Fibroblast of the aortic adventitia (primary cell): ENCODE measurements around the gene CASQ2. TPM values are rescaled to one million over a fixed set of nuclear protein-coding genes. Genes with fewer than 3 reads are reported as not detected.
A peak's percentile ranks its signal among the peaks of the same experiment; 100 is the strongest.

ENCODE experiments used
- DNase-seq: peaks from one replicate; pipeline ENCODE4 v3.0.0-alpha.2; 2010; ENCODE audit warnings: low read depth
- H3K4me3 ChIP-seq: 2 replicates; pipeline ENCODE4 v1.5.1; 2011; ENCODE audit warnings: low read depth, mild to moderate bottlenecking, control low read depth, low read length, moderate library complexity
- CTCF ChIP-seq: IDR thresholded peaks from 2 replicates; pipeline ENCODE4 v1.5.1; 2011; ENCODE audit warnings: mild to moderate bottlenecking, low read length, control low read depth, inconsistent platforms; ENCODE audit not compliant: insufficient read depth
- total RNA-seq: library from RNA; depleted of rRNA; stranded (reverse); fragments of >200 nt; gene quantifications from 2 replicates; pipeline ENCODE4 v1.2.3, GENCODE V29; 2012; ENCODE audit warnings: low replicate concordance

CASQ2 gene
- total RNA-seq, 1 donor: not detected

- peak; percentile 57 for DNase-seq
- TF ChIP-seq CTCF: no peak
Observed at GRCh38 chr1:115654663-115655305, 113.7 kb downstream of the CASQ2 start.

GRCh38 chr1:115654125-115654524 is 114.4 kb downstream of the CASQ2 start:
- TF ChIP-seq CTCF: no peak
- no peak overlapping the region for H3K4me3 ChIP-seq
- no peak for DNase-seq

More at GRCh38 chr1:115654663-115655305, 113.7 kb downstream of the CASQ2 start:
- H3K4me3 ChIP-seq: no peak overlapping the region

- no peak overlapping the region for H3K4me3 ChIP-seq
- DNase-seq: no peak
- TF ChIP-seq CTCF: no peak
Observed at GRCh38 chr1:115652236-115652788, 116.2 kb downstream of the CASQ2 start.

- TF ChIP-seq CTCF: no peak
- no peak overlapping the region for H3K4me3 ChIP-seq
- no peak for DNase-seq
Observed at GRCh38 chr1:115651391-115651790, 117.1 kb downstream of the CASQ2 start.

- H3K4me3 ChIP-seq: no peak overlapping the region
- TF ChIP-seq CTCF: no peak
- DNase-seq: no peak
Observed at GRCh38 chr1:115650961-115651360, 117.6 kb downstream of the CASQ2 start.

Other genes starting within 250 kb of the CASQ2 start
- 6.0 and 14.3 TPM in 2 replicates for gene VANGL1, start 126.7 kb downstream of the CASQ2 start, total RNA-seq
- not detected in 2 replicates for gene NHLH2, start 72.4 kb upstream of the CASQ2 start, total RNA-seq
- 4.2 and 7.2 TPM in 2 replicates for gene SLC22A15, start 207.8 kb upstream of the CASQ2 start, total RNA-seq